SH-SY5Y (cell line): ENCODE results near the gene SURF1.

Source experiments
- GATA2 ChIP-seq: IDR thresholded peaks from 2 replicates; pipeline ENCODE4 v1.6.1; 2011; ENCODE audit warnings: mild to moderate bottlenecking, low read depth, low read length
- GATA3 ChIP-seq: IDR thresholded peaks from 2 replicates; pipeline ENCODE4 v1.6.1; 2011; ENCODE audit warnings: low read depth, mild to moderate bottlenecking, low read length, moderate library complexity

- no peak for TF ChIP-seq GATA2
- no peak for TF ChIP-seq GATA3
Measured at GRCh38 chr9:133345596-133345995, 10.7 kb downstream of the SURF1 start.
